GM23338 (cell line): ENCODE results near the gene IL36A. TPM values are rescaled to one million over a fixed set of nuclear protein-coding genes. Genes with fewer than 3 reads are reported as not detected.

Source experiments
- ATAC-seq: fragments of 200-7000 bp; cut with Tn5 transposase; 3 replicates; pipeline ENCODE4 v1.9.1; 2020
- DNase-seq: peaks from one replicate; pipeline ENCODE4 v3.0.0-alpha.2; 2015; ENCODE audit warnings: low spot score
- H2AFZ ChIP-seq: fragments of 200-600 bp; sonication (generic); 2 replicates; pipeline ENCODE4 v1.8.0; 2016; ENCODE audit warnings: antibody characterized with exemption, mild to moderate bottlenecking, moderate library complexity
- H3F3A ChIP-seq: fragments of 200-600 bp; sonication (generic); replicated peaks from 2 replicates; pipeline ENCODE4 v1.8.0; 2017; ENCODE audit warnings: antibody characterized with exemption, mixed run types, low read depth
- H3K27ac ChIP-seq: fragments of 200-600 bp; sonication (generic); 2 replicates; pipeline ENCODE4 v1.6.1; 2016; ENCODE audit warnings: low read depth
- H3K27me3 ChIP-seq: fragments of 200-600 bp; sonication (generic); 2 replicates; pipeline ENCODE4 v1.8.0; 2016; ENCODE audit warnings: mild to moderate bottlenecking, mixed run types, moderate library complexity; ENCODE audit not compliant: insufficient read depth
- H3K36me3 ChIP-seq: fragments of 200-600 bp; sonication (generic); 2 replicates; pipeline ENCODE4 v1.8.0; 2016; ENCODE audit warnings: mild to moderate bottlenecking; ENCODE audit not compliant: insufficient read depth
- H3K4me1 ChIP-seq: fragments of 200-600 bp; sonication (generic); 2 replicates; pipeline ENCODE4 v1.8.0; 2016; ENCODE audit warnings: mild to moderate bottlenecking, moderate library complexity; ENCODE audit not compliant: insufficient read depth
- H3K4me2 ChIP-seq: fragments of 200-600 bp; sonication (generic); 2 replicates; pipeline ENCODE4 v1.7.1; 2017; ENCODE audit warnings: mixed run types
- H3K4me3 ChIP-seq: fragments of 200-600 bp; sonication (generic); 2 replicates; pipeline ENCODE4 v1.6.1; 2016; ENCODE audit warnings: mixed run types
- H3K79me2 ChIP-seq: fragments of 200-600 bp; sonication (generic); replicated peaks from 2 replicates; pipeline ENCODE4 v1.8.0; 2017; ENCODE audit warnings: mild to moderate bottlenecking; ENCODE audit not compliant: insufficient read depth
- H3K9me2 ChIP-seq: fragments of 200-600 bp; sonication (generic); 2 replicates; pipeline ENCODE4 v1.8.0; 2017; ENCODE audit not compliant: insufficient read depth
- H4K20me1 ChIP-seq: fragments of 200-600 bp; sonication (generic); replicated peaks from 2 replicates; pipeline ENCODE4 v1.8.0; 2017; ENCODE audit warnings: mild to moderate bottlenecking; ENCODE audit not compliant: insufficient read depth
- H3K27ac Mint-ChIP-seq: 2 replicates; pipeline ENCODE4 v1.8.0; 2020; ENCODE audit warnings: inconsistent platforms, mild to moderate bottlenecking, moderate library complexity, mixed read lengths
- H3K27me3 Mint-ChIP-seq: 3 replicates; pipeline ENCODE4 v1.8.0; 2022; ENCODE audit warnings: low read depth, mild to moderate bottlenecking, moderate library complexity, mixed read lengths, inconsistent platforms; ENCODE audit not compliant: insufficient read depth, poor library complexity
- H3K36me3 Mint-ChIP-seq: 3 replicates; pipeline ENCODE4 v1.8.0; 2021; ENCODE audit warnings: low read depth, mild to moderate bottlenecking, inconsistent platforms, moderate library complexity, mixed read lengths
- H3K4me1 Mint-ChIP-seq: 3 replicates; pipeline ENCODE4 v1.8.0; 2020; ENCODE audit warnings: mild to moderate bottlenecking, inconsistent platforms, mixed read lengths
- H3K4me3 Mint-ChIP-seq: 3 replicates; pipeline ENCODE4 v1.8.0; 2021; ENCODE audit warnings: moderate library complexity, mild to moderate bottlenecking, inconsistent platforms, mixed read lengths
- H3K9me3 Mint-ChIP-seq: 3 replicates; pipeline ENCODE4 v1.8.0; 2020; ENCODE audit warnings: moderate library complexity, mild to moderate bottlenecking, inconsistent platforms, mixed read lengths
- CREB1 ChIP-seq: fragments of 250-450 bp; sonication (Bioruptor Pico); IDR thresholded peaks from 2 replicates; pipeline ENCODE4 v1.5.0; 2020; ENCODE audit warnings: low read depth, mild to moderate bottlenecking, moderate library complexity
- EZH2phosphoT487 ChIP-seq: fragments of 200-600 bp; sonication (generic); IDR thresholded peaks from one replicate; pipeline ENCODE4 v1.8.1; 2018; ENCODE audit warnings: antibody characterized with exemption; ENCODE audit not compliant: unreplicated experiment
- JUNB ChIP-seq: IDR thresholded peaks from one replicate; pipeline ENCODE4 v1.6.1; 2016; ENCODE audit warnings: antibody characterized with exemption; ENCODE audit not compliant: unreplicated experiment
- NANOG ChIP-seq: IDR thresholded peaks from 2 replicates; pipeline ENCODE4 v1.6.1; 2016; ENCODE audit warnings: antibody characterized with exemption, borderline replicate concordance
- ZNF114 ChIP-seq: fragments of 250-450 bp; sonication (Bioruptor Pico); IDR thresholded peaks from 2 replicates; pipeline ENCODE4 v1.5.0; 2020; ENCODE audit warnings: mild to moderate bottlenecking, moderate library complexity
- ZNF331 ChIP-seq: fragments of 250-450 bp; sonication (Bioruptor Pico); IDR thresholded peaks from 2 replicates; pipeline ENCODE4 v1.5.0; 2020; ENCODE audit warnings: low read depth, mild to moderate bottlenecking, moderate library complexity
- polyA plus RNA-seq: library from polyadenylated mRNA; unstranded; fragments of >200 nt; fragmentation: Nextera tagmentation; extraction: Ambion mirVana; gene quantifications from 2 replicates; pipeline ENCODE4 v1.2.1, GENCODE V29; 2016
- total RNA-seq: library from RNA; depleted of rRNA; stranded (reverse); fragments of >200 nt; shearing (Covaris generic); gene quantifications from 2 replicates; pipeline ENCODE4 v1.2.3, GENCODE V29; 2014
- TF ChIP-seq, protein P1 (sequence below): fragments of 250-450 bp; sonication (Bioruptor Pico); IDR thresholded peaks from 2 replicates; pipeline ENCODE4 v1.5.0; 2020; ENCODE audit warnings: mild to moderate bottlenecking, moderate library complexity
- TF ChIP-seq, protein P2 (sequence below): IDR thresholded peaks from 2 replicates; pipeline ENCODE4 v1.6.1; 2016; ENCODE audit warnings: antibody characterized with exemption
- TF ChIP-seq, protein P3 (sequence below): IDR thresholded peaks from one replicate; pipeline ENCODE4 v1.6.1; 2018; ENCODE audit warnings: antibody characterized with exemption; ENCODE audit not compliant: unreplicated experiment
- TF ChIP-seq, protein P4 (sequence below), 2 experiments: fragments of 200-600 bp in 1 of 2; sonication (generic) in 1 of 2; conservative IDR thresholded peaks; 2 replicates each; pipeline versions ENCODE4 v1.5.1 to v1.6.1; 2016 to 2017; ENCODE audit warnings: antibody characterized with exemption in 2 of 2, low read depth in 2 of 2, mild to moderate bottlenecking in 2 of 2, moderate library complexity in 1 of 2

IL36A gene
- total and polyA plus RNA-seq, 2 experiments from 2014 or later: not detected

DNA sequence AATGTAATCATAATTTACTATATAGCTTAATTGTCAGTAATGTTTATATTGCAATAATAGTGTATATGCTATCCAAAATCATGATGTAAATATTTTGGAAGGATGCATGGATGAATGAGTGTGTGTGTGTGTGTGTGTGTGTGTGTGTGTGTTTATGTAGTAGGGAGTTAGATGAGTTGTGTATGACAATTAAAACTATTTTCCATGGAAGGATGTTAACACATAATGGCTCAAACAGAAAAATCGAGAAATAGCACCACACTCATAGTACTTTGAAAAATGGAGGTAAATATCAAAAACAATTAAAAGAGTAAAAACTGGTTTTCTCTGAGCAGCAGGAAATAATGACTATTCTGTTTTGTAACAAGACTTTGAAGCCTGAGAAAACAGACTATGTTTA, 8.1 kb upstream of the IL36A start (continued):
- TF ChIP-seq, protein P1, sequence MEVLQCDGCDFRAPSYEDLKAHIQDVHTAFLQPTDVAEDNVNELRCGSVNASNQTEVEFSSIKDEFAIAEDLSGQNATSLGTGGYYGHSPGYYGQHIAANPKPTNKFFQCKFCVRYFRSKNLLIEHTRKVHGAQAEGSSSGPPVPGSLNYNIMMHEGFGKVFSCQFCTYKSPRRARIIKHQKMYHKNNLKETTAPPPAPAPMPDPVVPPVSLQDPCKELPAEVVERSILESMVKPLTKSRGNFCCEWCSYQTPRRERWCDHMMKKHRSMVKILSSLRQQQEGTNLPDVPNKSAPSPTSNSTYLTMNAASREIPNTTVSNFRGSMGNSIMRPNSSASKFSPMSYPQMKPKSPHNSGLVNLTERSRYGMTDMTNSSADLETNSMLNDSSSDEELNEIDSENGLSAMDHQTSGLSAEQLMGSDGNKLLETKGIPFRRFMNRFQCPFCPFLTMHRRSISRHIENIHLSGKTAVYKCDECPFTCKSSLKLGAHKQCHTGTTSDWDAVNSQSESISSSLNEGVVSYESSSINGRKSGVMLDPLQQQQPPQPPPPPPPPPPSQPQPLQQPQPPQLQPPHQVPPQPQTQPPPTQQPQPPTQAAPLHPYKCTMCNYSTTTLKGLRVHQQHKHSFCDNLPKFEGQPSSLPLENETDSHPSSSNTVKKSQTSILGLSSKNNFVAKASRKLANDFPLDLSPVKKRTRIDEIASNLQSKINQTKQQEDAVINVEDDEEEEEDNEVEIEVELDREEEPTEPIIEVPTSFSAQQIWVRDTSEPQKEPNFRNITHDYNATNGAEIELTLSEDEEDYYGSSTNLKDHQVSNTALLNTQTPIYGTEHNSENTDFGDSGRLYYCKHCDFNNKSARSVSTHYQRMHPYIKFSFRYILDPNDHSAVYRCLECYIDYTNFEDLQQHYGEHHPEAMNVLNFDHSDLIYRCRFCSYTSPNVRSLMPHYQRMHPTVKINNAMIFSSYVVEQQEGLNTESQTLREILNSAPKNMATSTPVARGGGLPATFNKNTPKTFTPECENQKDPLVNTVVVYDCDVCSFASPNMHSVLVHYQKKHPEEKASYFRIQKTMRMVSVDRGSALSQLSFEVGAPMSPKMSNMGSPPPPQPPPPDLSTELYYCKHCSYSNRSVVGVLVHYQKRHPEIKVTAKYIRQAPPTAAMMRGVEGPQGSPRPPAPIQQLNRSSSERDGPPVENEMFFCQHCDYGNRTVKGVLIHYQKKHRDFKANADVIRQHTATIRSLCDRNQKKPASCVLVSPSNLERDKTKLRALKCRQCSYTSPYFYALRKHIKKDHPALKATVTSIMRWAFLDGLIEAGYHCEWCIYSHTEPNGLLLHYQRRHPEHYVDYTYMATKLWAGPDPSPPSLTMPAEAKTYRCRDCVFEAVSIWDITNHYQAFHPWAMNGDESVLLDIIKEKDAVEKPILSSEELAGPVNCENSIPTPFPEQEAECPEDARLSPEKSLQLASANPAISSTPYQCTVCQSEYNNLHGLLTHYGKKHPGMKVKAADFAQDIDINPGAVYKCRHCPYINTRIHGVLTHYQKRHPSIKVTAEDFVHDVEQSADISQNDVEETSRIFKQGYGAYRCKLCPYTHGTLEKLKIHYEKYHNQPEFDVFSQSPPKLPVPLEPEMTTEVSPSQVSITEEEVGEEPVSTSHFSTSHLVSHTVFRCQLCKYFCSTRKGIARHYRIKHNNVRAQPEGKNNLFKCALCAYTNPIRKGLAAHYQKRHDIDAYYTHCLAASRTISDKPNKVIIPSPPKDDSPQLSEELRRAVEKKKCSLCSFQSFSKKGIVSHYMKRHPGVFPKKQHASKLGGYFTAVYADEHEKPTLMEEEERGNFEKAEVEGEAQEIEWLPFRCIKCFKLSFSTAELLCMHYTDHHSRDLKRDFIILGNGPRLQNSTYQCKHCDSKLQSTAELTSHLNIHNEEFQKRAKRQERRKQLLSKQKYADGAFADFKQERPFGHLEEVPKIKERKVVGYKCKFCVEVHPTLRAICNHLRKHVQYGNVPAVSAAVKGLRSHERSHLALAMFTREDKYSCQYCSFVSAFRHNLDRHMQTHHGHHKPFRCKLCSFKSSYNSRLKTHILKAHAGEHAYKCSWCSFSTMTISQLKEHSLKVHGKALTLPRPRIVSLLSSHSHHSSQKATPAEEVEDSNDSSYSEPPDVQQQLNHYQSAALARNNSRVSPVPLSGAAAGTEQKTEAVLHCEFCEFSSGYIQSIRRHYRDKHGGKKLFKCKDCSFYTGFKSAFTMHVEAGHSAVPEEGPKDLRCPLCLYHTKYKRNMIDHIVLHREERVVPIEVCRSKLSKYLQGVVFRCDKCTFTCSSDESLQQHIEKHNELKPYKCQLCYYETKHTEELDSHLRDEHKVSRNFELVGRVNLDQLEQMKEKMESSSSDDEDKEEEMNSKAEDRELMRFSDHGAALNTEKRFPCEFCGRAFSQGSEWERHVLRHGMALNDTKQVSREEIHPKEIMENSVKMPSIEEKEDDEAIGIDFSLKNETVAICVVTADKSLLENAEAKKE (CRISPR knock-in tag): no peak
- TF ChIP-seq ZNF114 (CRISPR knock-in tag): no peak

DNA sequence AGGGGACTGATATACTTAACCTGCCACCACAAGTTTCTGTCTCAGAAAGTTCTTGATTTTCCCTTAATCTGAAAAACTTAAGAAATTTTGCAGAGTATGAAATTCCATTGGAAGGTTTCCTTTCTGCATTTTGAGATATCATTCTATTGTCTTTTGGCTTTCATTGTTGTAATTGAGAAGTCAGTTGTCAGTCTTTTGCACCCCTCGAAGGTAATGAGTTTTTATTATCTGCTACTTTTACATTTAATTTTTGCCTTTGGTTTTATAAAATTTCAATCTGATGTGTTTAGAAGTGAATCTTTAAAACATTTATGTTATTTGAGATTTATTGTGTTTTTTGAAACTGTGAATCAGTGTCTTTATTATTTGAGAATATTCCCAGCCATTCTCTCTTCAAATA, 4.8 kb upstream of the IL36A start:
- no peak overlapping the region for H3K4me2 ChIP-seq
- no peaks in the 10 kb centered on the region for H3K79me2 ChIP-seq
- H3K27ac ChIP-seq: no peak overlapping the region
- Mint-ChIP-seq H3K27me3 (peaks cover 2% of the 10 kb centered on the region), H3K36me3 (peaks cover 7% of the 10 kb centered on the region; the same call in 1 of the 3 replicates), H3K9me3 (peaks cover 36% of the 10 kb centered on the region), H3K27ac (no peak overlapping the region), H3K4me1 (no peaks in the 10 kb centered on the region), H3K4me3 (no peak overlapping the region)
- H2AFZ ChIP-seq: no peak overlapping the region
- no peaks in the 10 kb centered on the region for H4K20me1 ChIP-seq
- ATAC-seq (no peak), DNase-seq (no peak)
- peaks cover 5% of the 10 kb centered on the region; the same call in 1 of the 2 replicates for H3K9me2 ChIP-seq
- H3K36me3 ChIP-seq: no peaks in the 10 kb centered on the region
- H3K4me3 ChIP-seq: no peak overlapping the region
- no peaks in the 10 kb centered on the region for H3K27me3 ChIP-seq
- H3K4me1 ChIP-seq: no peaks in the 10 kb centered on the region
- no peaks in the 10 kb centered on the region for H3F3A ChIP-seq
- TF ChIP-seq ZNF331 (CRISPR knock-in tag): no peak
- TF ChIP-seq, protein P2, sequence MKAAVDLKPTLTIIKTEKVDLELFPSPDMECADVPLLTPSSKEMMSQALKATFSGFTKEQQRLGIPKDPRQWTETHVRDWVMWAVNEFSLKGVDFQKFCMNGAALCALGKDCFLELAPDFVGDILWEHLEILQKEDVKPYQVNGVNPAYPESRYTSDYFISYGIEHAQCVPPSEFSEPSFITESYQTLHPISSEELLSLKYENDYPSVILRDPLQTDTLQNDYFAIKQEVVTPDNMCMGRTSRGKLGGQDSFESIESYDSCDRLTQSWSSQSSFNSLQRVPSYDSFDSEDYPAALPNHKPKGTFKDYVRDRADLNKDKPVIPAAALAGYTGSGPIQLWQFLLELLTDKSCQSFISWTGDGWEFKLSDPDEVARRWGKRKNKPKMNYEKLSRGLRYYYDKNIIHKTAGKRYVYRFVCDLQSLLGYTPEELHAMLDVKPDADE: no peak
- TF ChIP-seq, protein P3, sequence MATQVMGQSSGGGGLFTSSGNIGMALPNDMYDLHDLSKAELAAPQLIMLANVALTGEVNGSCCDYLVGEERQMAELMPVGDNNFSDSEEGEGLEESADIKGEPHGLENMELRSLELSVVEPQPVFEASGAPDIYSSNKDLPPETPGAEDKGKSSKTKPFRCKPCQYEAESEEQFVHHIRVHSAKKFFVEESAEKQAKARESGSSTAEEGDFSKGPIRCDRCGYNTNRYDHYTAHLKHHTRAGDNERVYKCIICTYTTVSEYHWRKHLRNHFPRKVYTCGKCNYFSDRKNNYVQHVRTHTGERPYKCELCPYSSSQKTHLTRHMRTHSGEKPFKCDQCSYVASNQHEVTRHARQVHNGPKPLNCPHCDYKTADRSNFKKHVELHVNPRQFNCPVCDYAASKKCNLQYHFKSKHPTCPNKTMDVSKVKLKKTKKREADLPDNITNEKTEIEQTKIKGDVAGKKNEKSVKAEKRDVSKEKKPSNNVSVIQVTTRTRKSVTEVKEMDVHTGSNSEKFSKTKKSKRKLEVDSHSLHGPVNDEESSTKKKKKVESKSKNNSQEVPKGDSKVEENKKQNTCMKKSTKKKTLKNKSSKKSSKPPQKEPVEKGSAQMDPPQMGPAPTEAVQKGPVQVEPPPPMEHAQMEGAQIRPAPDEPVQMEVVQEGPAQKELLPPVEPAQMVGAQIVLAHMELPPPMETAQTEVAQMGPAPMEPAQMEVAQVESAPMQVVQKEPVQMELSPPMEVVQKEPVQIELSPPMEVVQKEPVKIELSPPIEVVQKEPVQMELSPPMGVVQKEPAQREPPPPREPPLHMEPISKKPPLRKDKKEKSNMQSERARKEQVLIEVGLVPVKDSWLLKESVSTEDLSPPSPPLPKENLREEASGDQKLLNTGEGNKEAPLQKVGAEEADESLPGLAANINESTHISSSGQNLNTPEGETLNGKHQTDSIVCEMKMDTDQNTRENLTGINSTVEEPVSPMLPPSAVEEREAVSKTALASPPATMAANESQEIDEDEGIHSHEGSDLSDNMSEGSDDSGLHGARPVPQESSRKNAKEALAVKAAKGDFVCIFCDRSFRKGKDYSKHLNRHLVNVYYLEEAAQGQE: no peak
- no peak for TF ChIP-seq EZH2phosphoT487
- no peak for TF ChIP-seq NANOG
- TF ChIP-seq, protein P4, sequence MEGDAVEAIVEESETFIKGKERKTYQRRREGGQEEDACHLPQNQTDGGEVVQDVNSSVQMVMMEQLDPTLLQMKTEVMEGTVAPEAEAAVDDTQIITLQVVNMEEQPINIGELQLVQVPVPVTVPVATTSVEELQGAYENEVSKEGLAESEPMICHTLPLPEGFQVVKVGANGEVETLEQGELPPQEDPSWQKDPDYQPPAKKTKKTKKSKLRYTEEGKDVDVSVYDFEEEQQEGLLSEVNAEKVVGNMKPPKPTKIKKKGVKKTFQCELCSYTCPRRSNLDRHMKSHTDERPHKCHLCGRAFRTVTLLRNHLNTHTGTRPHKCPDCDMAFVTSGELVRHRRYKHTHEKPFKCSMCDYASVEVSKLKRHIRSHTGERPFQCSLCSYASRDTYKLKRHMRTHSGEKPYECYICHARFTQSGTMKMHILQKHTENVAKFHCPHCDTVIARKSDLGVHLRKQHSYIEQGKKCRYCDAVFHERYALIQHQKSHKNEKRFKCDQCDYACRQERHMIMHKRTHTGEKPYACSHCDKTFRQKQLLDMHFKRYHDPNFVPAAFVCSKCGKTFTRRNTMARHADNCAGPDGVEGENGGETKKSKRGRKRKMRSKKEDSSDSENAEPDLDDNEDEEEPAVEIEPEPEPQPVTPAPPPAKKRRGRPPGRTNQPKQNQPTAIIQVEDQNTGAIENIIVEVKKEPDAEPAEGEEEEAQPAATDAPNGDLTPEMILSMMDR (conservative IDR thresholded peaks at IDR 0.05; ENCODE audit: low read depth in 2 of 2): no peak
- TF ChIP-seq JUNB: no peak
- no peak for TF ChIP-seq CREB1
- no peak for TF ChIP-seq ZNF114 (CRISPR knock-in tag)
